ES-I3 (cell line): Measurements from ENCODE around the gene DCAF11.

Experiments
- H3K36me3 ChIP-seq: 2 replicates; pipeline ENCODE4 v1.6.1; 2013; ENCODE audit warnings: mild to moderate bottlenecking, low read length, control low read depth, moderate library complexity; ENCODE audit not compliant: insufficient read depth
- H3K4me1 ChIP-seq: 2 replicates; pipeline ENCODE4 v1.6.1; 2013; ENCODE audit warnings: mild to moderate bottlenecking, control low read depth, low read length; ENCODE audit not compliant: insufficient read depth
- H3K9ac ChIP-seq: 2 replicates; pipeline ENCODE4 v1.6.1; 2013; ENCODE audit warnings: low read depth, mild to moderate bottlenecking, low read length, moderate library complexity
- H3K9me3 ChIP-seq: 2 replicates; pipeline ENCODE4 v1.6.1; 2013; ENCODE audit warnings: mild to moderate bottlenecking, low read length, moderate library complexity; ENCODE audit not compliant: control insufficient read depth, insufficient read depth

Gene DCAF11

DNA sequence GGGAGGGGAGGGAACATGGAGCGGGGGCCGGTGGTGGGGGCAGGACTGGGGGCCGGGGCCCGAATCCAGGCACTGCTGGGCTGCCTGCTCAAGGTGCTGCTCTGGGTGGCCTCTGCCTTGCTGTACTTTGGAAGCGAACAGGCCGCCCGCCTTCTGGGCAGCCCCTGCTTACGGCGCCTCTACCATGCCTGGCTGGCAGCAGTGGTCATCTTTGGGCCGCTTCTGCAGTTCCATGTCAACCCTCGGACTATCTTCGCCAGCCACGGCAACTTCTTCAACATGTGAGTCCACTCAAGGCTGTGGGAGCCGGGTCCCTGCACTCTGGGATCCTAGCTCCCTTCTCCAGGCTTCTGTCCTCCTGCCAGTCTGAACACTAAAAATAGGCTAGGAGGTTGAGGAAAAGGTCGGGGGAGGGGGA lies 17.0 kb downstream of the DCAF11 start:
- Histone ChIP-seq H3K36me3 (no peaks in the 10 kb centered on the region), H3K4me1 (no peaks in the 10 kb centered on the region), H3K9ac (no peak overlapping the region), H3K9me3 (no peaks in the 10 kb centered on the region)

GRCh38 chr14:24132061-24132685 lies 17.6 kb downstream of the DCAF11 start:
- no peaks in the 10 kb centered on the region; the same call in 1 of the 2 replicates for H3K4me1 ChIP-seq

DNA sequence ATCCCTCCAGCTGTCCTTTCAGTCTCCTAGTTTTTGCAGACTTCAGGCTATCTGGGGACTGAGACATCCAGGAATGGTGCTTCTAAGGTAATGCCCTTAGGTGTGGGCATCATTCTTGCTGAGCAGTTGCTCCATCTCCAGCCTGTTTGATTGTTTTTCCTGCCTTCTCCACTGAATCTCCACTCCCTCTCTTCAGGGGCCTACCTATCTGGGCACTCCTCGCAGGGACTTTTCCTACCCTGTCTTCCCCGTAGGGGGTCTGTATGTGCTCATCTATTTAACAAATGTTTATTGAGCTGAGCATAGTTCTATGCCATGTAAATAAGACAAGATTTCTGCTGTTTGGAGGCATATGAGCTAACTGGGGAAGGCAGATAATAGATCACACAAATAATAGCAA lies 18.4 kb downstream of the DCAF11 start:
- Histone ChIP-seq H3K4me1 (no peaks in the 10 kb centered on the region; the same call in 1 of the 2 replicates), H3K36me3 (no peaks in the 10 kb centered on the region), H3K9ac (no peak overlapping the region), H3K9me3 (no peaks in the 10 kb centered on the region)

More at GRCh38 chr14:24132061-24132685, 17.6 kb downstream of the DCAF11 start:
- H3K36me3 ChIP-seq: no peaks in the 10 kb centered on the region
- no peaks in the 10 kb centered on the region for H3K9me3 ChIP-seq
- no peak overlapping the region for H3K9ac ChIP-seq

DNA sequence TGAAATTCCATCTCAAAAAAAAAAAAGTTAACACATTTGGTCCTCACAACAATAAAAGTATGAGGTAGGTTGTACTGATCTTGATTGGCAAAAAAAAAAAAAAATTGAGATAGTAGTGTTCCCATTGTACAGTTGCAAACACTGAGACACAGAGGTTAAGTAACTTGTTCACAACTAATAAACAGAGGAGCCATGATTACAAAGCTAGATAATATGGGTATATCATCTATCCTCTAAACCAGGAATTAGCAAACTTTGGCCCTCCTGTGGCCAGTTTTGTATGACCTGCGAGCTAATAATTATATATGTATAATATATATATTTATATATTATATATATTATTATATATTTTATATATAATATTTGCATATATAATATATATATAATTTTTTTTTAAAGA lies 19.2 kb downstream of the DCAF11 start:
- Histone ChIP-seq H3K36me3 (no peaks in the 10 kb centered on the region), H3K9ac (no peak overlapping the region), H3K4me1 (no peaks in the 10 kb centered on the region; the same call in 1 of the 2 replicates), H3K9me3 (no peaks in the 10 kb centered on the region)

- peak overlapping the region; percentile 88; the same call in 1 of the 2 replicates for H3K9ac ChIP-seq
These were observed 20.9 kb downstream of the DCAF11 start for GRCh38 chr14:24135584-24135833.

DNA sequence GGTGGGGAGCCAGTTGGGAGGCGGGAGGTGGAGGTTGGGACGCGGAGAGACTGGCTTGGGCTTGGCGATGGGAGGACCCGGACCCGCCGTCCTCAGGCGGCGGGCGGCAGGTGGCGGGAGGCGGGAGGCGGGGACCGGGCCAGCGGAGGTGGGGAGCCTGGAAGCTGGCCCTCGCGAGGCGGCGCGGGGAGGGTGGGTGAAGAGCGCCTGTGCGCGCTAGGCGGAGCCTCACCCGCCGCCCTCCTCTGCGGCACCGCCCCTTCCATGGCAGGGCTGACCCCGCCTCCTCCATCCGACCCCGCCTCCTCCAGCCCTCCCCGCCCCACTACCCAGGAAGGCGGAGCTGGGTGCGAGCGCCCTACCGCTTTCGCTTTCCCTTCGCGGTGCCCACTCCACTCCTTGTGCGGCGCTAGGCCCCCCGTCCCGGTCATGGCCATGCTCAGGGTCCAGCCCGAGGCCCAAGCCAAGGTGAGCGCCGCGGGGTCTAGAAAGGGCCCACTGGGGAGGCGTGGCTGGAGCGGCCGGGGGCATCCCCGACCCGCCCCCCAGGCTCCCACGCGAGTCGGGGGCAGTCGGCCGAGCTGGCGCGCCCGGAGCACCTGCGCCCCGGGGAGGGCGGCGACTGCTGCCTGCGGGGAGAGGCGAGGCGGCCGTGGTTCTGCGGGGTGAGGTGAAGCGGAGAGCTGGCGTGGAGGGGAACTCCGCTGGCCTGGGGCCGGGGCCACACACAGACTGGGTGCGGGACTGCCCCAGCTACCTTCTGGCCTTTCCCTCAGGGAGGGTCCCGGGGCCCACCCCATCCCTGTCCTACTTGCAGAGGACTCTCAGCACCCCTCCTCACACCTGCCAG lies 21.5 kb downstream of the DCAF11 start, which contains the start of gene PSME1:
PSME1 (plus strand) TSS at position 361 of the 850 bp plus-strand sequence; CDS start at position 430, 69 bp downstream.
- Histone ChIP-seq H3K36me3 (no peaks in the 10 kb centered on the region), H3K9ac (peak within 1 kb of the TSS; percentile 88), H3K9me3 (no peaks in the 10 kb centered on the region), H3K4me1 (no peaks in the 10 kb centered on the region; the same call in 1 of the 2 replicates)

More at GRCh38 chr14:24135584-24135833, 20.9 kb downstream of the DCAF11 start:
- H3K36me3 ChIP-seq: no peaks in the 10 kb centered on the region
- H3K4me1 ChIP-seq: no peaks in the 10 kb centered on the region; the same call in 1 of the 2 replicates
- H3K9me3 ChIP-seq: no peaks in the 10 kb centered on the region

GRCh38 chr14:24136684-24137528 lies 22.3 kb downstream of the DCAF11 start:
- Histone ChIP-seq H3K4me1 (no peaks in the 10 kb centered on the region; the same call in 1 of the 2 replicates), H3K9ac (peak overlapping the region; percentile 88), H3K36me3 (no peaks in the 10 kb centered on the region), H3K9me3 (no peaks in the 10 kb centered on the region)

- Histone ChIP-seq H3K9me3 (no peaks in the 10 kb centered on the region), H3K36me3 (no peaks in the 10 kb centered on the region), H3K4me1 (no peaks in the 10 kb centered on the region; the same call in 1 of the 2 replicates), H3K9ac (no peak overlapping the region)
These were observed 23.2 kb downstream of the DCAF11 start for GRCh38 chr14:24137529-24138395.

DNA sequence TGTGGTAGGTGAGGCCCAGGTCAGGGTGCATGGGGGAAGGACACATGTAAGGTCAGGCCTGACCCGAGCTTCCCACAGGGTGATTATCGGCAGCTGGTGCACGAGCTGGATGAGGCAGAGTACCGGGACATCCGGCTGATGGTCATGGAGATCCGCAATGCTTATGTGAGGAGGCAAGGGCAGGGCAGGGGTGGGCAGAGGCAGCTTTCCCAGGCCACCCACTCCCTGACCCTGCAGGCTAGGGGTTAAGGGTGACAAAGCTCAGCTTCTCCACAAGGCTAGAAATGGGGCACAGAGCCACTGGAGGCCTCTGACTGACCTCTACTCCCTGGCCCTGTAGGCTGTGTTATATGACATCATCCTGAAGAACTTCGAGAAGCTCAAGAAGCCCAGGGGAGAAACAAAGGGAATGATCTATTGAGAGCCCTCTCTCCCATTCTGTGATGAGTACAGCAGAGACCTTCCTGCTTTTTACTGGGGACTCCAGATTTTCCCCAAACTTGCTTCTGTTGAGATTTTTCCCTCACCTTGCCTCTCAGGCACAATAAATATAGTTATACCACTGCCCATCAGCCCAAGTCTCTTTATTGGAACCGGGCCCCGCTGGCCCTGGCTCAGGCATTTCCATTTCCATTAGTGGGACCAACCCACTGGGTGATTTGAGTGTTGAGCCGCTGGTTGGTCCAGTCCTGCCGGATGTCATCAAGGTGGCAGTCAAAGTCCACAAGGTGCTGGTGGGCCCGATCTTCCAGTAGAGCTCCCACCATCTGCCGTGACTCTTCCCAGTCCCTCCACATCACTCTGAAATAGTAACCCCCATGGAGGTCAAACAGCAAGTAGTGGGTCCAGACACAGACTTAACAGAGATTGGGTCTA lies 24.1 kb downstream of the DCAF11 start:
- H3K36me3 ChIP-seq: no peaks in the 10 kb centered on the region

DNA sequence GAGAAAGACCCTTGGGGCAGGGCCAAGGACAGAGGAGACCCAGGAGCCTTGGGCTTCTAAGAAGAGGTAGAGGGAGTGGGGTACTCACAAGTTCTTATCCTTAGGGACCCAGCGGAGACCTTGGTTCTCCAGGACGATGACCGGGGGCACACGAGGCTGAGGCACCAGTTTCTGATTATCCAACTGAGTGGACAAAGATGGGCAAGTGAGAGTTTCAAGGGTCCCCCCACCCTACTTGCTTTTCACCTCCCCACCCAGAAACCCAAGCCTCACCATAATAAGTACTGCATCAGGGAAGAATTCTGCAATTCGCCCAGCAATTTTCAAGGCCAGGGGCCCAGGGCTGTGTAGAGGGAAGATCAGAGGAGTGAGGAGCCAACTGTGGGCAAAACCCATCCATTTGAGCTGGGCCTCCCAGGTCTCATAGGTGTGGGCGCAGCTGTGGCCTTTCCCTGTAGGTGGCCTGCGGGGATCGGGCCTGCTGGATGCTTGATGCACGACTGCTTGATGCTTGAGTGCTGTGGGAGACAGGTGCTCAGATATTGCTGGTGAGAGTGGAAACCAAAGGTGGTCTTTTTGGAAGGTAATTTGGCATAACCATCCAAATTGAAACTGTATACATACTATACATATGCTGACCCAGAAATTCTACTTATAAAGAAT lies 24.8 kb downstream of the DCAF11 start:
- no peaks in the 10 kb centered on the region; the same call in 1 of the 2 replicates for H3K4me1 ChIP-seq
- no peaks in the 10 kb centered on the region for H3K9me3 ChIP-seq
- H3K9ac ChIP-seq: no peak overlapping the region
- H3K36me3 ChIP-seq: peaks cover 2% of the 10 kb centered on the region; the same call in 1 of the 2 replicates

More for the DNA sequence above, 24.1 kb downstream of the DCAF11 start:
- H3K9me3 ChIP-seq: no peaks in the 10 kb centered on the region
- no peaks in the 10 kb centered on the region; the same call in 1 of the 2 replicates for H3K4me1 ChIP-seq
- H3K9ac ChIP-seq: no peak overlapping the region

DNA sequence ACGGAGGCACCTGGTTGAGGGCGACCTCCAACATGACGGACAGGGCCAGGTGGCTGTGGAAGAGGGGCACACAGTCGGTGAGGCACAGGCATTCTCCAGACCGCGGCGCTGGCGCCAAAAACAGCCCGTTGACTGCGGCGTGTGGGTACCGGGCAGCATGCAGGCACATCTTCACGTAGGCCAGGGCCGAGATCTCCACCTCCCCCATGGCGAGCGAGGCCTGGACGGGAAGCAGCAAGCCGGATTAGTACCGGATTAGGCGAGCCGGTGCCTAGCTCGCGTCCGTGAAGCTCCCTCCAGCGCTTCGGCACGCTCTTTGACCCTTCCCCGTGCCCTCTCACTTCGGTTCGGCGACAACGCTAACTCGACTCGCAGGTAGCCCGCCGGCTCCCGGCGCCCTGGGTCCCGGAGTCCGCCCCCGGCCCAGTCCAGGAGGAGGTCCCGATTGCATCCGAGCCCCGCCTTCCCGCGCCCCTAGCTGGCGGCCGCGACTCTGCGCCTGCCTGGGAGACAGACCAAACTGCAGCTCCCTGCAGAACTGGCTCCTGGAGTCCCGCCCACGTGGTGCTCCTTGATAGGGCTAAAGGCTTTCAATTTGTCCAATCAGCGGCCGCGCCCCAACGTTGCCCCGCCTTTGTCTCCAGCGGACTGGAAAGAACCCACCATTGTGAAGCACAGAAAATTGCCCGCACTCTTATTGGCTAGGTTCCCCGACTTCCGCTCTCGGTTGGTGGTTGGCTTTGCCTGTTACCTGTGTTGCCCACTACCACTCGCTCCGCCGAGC lies 26.7 kb downstream of the DCAF11 start, which contains the start of gene EMC9:
EMC9 (minus strand) TSS at position 495 of the 784 bp plus-strand sequence; CDS start at position 208, 287 bp downstream.
- Histone ChIP-seq H3K36me3 (peaks cover 2% of the 10 kb centered on the region; the same call in 1 of the 2 replicates), H3K4me1 (no peaks in the 10 kb centered on the region; the same call in 1 of the 2 replicates), H3K9me3 (no peaks in the 10 kb centered on the region), H3K9ac (peak within 1 kb of the TSS; percentile 89)
